ENCODE results near the gene TFCP2L1. TPM values are rescaled to one million over a fixed set of nuclear protein-coding genes. Genes with fewer than 3 reads are reported as not detected.

Gene TFCP2L1
- total RNA-seq, 2 donors from 2014 or later, result 11.5 to 25.7 TPM

DNA sequence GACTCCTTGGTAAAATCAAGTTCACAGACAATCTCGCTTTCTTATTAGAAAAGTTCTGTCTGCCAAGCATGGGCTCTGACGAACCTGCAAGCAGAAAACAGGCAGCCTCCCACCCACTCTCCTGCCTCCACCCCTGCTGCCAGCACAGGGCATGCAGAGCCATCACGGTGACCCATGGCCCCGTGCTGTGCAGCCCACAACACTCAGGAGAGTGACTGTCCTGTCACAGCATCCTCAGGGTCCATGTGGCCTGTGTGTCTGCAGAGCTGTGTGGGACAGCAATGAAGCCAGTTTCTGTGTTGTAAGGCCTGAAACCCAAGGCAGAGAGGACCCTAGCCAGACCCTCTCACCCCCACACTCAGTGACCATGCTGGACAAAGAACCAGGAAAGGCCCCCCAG, 46.2 kb downstream of the TFCP2L1 start:
- DNase-seq (ENCODE audit: low spot score), result no peak
- no peak for TF ChIP-seq CTCF (IDR thresholded peaks at IDR 0.05)
- no peak for TF ChIP-seq POLR2AphosphoS5 (IDR thresholded peaks at IDR 0.05)
- no peak for TF ChIP-seq POLR2A (IDR thresholded peaks at IDR 0.05)
- Histone ChIP-seq H3K27me3 (replicated peaks; ENCODE audit: insufficient read depth) (no peaks in the 10 kb centered on the region), H3K4me3 (no peak overlapping the region), H3K36me3 (no peaks in the 10 kb centered on the region), H3K9me3 (no peaks in the 10 kb centered on the region), H3K27ac (no peak overlapping the region), H3K4me1 (replicated peaks) (no peaks in the 10 kb centered on the region)
- intact Hi-C loops (cut with DNase I), result no loop called here
- WGBS, result 82% methylated on average over 4 of the region's 4 CpGs

DNA sequence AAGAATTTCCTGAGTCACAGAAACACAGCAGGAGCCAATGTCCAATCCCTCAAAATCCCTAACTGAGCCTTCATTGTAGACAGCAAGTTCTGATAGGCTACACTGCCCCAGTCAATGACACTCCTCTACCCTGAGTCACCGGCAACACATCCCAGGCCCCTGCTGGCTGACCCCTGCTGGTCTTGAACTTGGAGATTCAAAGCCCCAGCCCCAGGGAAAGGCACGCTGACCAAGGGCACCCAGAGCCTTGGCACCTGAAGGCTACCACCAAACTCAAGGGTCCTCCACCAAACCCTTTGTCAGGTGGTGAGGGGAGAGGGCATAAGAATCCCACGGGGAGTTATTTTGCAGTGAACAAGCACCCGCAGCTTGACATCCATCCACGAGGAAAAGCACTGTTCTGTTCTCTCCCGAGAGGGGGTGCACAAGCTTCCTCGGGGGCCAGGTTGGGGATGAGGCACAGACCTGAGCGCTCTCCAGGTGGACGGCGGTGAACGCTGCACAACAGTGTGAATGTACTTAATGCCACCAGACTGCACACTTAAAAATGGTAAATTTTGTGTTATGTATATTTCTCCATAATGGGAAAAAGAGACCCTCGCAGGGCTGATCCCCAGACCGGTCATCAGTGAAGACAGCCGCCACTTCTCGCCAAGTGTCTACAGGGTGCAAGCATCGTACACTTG, 46.9 kb downstream of the TFCP2L1 start:
- Histone ChIP-seq H3K4me1 (replicated peaks) (no peaks in the 10 kb centered on the region), H3K27ac (no peak overlapping the region), H3K36me3 (no peaks in the 10 kb centered on the region), H3K27me3 (replicated peaks; ENCODE audit: insufficient read depth) (no peaks in the 10 kb centered on the region), H3K9me3 (no peaks in the 10 kb centered on the region), H3K4me3 (no peak overlapping the region)
- DNase-seq (ENCODE audit: low spot score), result no peak
- TF ChIP-seq POLR2A (IDR thresholded peaks at IDR 0.05) (no peak), CTCF (IDR thresholded peaks at IDR 0.05) (no peak), POLR2AphosphoS5 (IDR thresholded peaks at IDR 0.05) (no peak)
- 92% methylated on average over 16 of the region's 16 CpGs for WGBS
- intact Hi-C loops (cut with DNase I), result no loop called here

DNA sequence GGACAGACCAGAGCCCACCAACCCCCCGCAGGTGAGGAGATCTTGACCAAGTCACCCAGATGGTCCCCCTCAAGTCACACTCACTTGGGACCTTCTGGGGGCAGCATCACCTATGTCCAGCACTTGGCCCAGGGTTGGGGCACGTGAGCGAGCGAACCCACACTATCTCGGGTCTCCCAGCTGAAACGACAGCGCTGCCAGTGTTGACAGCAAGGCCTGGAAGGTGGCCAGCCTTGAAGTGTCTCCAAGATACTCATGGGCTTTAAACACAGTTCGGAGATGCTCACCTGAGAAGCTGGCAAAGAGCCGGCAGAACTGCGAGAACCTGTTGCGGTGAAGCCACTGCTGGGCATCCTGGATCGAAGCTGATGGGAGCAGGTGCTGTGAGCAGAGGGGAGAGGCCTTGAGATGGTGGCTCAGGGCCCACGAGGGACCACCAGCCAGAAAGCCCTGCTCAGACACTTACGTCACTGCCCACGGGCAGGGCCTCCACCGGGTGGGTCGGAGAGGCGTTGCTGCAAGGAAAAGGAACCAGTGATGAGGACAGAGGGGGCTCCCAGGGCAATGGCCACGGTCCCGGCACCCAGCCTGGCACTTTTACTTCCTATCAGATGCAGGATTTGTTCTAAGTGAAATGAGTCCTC, 47.5 kb downstream of the TFCP2L1 start:
- H3K4me3 ChIP-seq, result no peak overlapping the region
- intact Hi-C loops (cut with DNase I), result no loop called here
- 69% methylated on average over 20 of the region's 20 CpGs for WGBS
- no peaks in the 10 kb centered on the region for H3K4me1 ChIP-seq (replicated peaks)
- H3K27me3 ChIP-seq (replicated peaks; ENCODE audit: insufficient read depth), result no peaks in the 10 kb centered on the region
- TF ChIP-seq CTCF (IDR thresholded peaks at IDR 0.05) (no peak), POLR2AphosphoS5 (IDR thresholded peaks at IDR 0.05) (no peak), POLR2A (IDR thresholded peaks at IDR 0.05) (no peak)
- H3K27ac ChIP-seq, result no peak overlapping the region
- H3K36me3 ChIP-seq, result no peaks in the 10 kb centered on the region
- no peak for DNase-seq (ENCODE audit: low spot score)
- H3K9me3 ChIP-seq, result no peaks in the 10 kb centered on the region

GRCh38 chr2:121236650-121237180, 48.3 kb downstream of the TFCP2L1 start:
- no peak overlapping the region for H3K4me3 ChIP-seq
- H3K27ac ChIP-seq, result no peak overlapping the region
- H3K27me3 ChIP-seq (replicated peaks; ENCODE audit: insufficient read depth), result no peaks in the 10 kb centered on the region
- TF ChIP-seq CTCF (IDR thresholded peaks at IDR 0.05) (no peak), POLR2AphosphoS5 (IDR thresholded peaks at IDR 0.05) (no peak), POLR2A (IDR thresholded peaks at IDR 0.05) (no peak)
- H3K9me3 ChIP-seq, result no peaks in the 10 kb centered on the region
- 94% methylated on average over 10 of the region's 10 CpGs for WGBS
- no peak for DNase-seq (ENCODE audit: low spot score)
- no peaks in the 10 kb centered on the region for H3K36me3 ChIP-seq
- intact Hi-C loops (cut with DNase I), result no loop called here
- no peaks in the 10 kb centered on the region for H3K4me1 ChIP-seq (replicated peaks)
